GM18519 (cell line): Measurements from ENCODE around the gene ETNK1.

Source experiments
- ATAC-seq: cut with Tn5 transposase; IDR thresholded peaks from one replicate; pipeline ENCODE4 v1.9.1; 2021; ENCODE audit warnings: mild to moderate bottlenecking, moderate library complexity; ENCODE audit not compliant: unreplicated experiment, low FRiP score

ETNK1 gene

GRCh38 chr12:22631863-22632463 is 7.0 kb downstream of the ETNK1 start:
- ATAC-seq, result no peak

- ATAC-seq, result no peak
These were observed 9.9 kb downstream of the ETNK1 start for GRCh38 chr12:22634883-22635282.

GRCh38 chr12:22635812-22636211 is 10.8 kb downstream of the ETNK1 start:
- no peak for ATAC-seq

GRCh38 chr12:22640851-22641250 is 15.9 kb downstream of the ETNK1 start:
- ATAC-seq, result no peak

- no peak for ATAC-seq
These were observed 16.5 kb downstream of the ETNK1 start for GRCh38 chr12:22641353-22642053.

GRCh38 chr12:22648668-22649067 is 23.7 kb downstream of the ETNK1 start:
- no peak for ATAC-seq

GRCh38 chr12:22653075-22653474 is 28.1 kb downstream of the ETNK1 start:
- ATAC-seq, result no peak

- no peak for ATAC-seq
These were observed 28.8 kb downstream of the ETNK1 start for GRCh38 chr12:22653791-22654190.

GRCh38 chr12:22656376-22656775 is 31.4 kb downstream of the ETNK1 start:
- ATAC-seq, result no peak

- ATAC-seq, result no peak
These were observed 31.9 kb downstream of the ETNK1 start for GRCh38 chr12:22656831-22657230.

GRCh38 chr12:22657538-22657937 is 32.6 kb downstream of the ETNK1 start:
- ATAC-seq, result no peak

- ATAC-seq, result no peak
These were observed 33.2 kb downstream of the ETNK1 start for GRCh38 chr12:22658214-22658613.

GRCh38 chr12:22662356-22662755 is 37.4 kb downstream of the ETNK1 start:
- no peak for ATAC-seq

GRCh38 chr12:22665476-22665875 is 40.5 kb downstream of the ETNK1 start:
- ATAC-seq, result no peak

- ATAC-seq, result no peak
These were observed 42.2 kb downstream of the ETNK1 start for GRCh38 chr12:22667122-22667521.

- no peak for ATAC-seq
These were observed 43.5 kb downstream of the ETNK1 start for GRCh38 chr12:22668441-22668840.

- no peak for ATAC-seq
These were observed 45.8 kb downstream of the ETNK1 start for GRCh38 chr12:22670762-22671161.

- ATAC-seq, result no peak
These were observed 48.0 kb downstream of the ETNK1 start for GRCh38 chr12:22672951-22673350.

GRCh38 chr12:22677781-22678574 is 53.0 kb downstream of the ETNK1 start:
- no peak for ATAC-seq

GRCh38 chr12:22682663-22683062 is 57.7 kb downstream of the ETNK1 start:
- no peak for ATAC-seq

- no peak for ATAC-seq
These were observed 58.2 kb downstream of the ETNK1 start for GRCh38 chr12:22683131-22683530.
